Retinal pigment epithelial cell (primary cell): ENCODE results near the gene EML4.

Experiments
- DNase-seq: peaks from one replicate; pipeline ENCODE4 v3.0.0-alpha.2; 2010; ENCODE audit warnings: low read depth
- H3K4me3 ChIP-seq: 2 replicates; pipeline ENCODE4 v1.5.1; 2011; ENCODE audit warnings: mild to moderate bottlenecking, low read length, control low read depth, moderate library complexity
- TF ChIP-seq, protein P1 (sequence below): conservative IDR thresholded peaks from 2 replicates; pipeline ENCODE4 v1.5.1; 2011; ENCODE audit warnings: low read depth, low read length, control low read depth, inconsistent platforms

Gene EML4

DNA sequence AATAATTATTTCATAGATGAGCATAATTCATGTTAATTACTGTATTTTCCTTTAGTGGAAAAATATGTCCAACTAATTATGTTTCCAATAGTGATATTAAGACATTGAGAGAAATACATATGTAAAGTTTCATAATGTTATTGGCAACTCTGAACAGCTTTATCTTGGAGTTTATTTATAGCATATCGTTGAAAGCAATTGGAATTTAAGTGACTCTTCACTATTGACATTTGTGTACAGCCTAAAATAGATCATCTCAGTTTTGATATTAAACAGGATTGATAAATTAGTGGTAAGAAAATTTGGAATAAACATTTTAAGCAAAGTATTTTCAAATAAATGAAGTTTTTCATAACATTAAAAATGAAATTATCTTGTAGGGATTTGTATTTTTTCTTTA, 79.7 kb downstream of the EML4 start:
- DNase-seq: no peak
- no peak overlapping the region for H3K4me3 ChIP-seq
- TF ChIP-seq, protein P1, sequence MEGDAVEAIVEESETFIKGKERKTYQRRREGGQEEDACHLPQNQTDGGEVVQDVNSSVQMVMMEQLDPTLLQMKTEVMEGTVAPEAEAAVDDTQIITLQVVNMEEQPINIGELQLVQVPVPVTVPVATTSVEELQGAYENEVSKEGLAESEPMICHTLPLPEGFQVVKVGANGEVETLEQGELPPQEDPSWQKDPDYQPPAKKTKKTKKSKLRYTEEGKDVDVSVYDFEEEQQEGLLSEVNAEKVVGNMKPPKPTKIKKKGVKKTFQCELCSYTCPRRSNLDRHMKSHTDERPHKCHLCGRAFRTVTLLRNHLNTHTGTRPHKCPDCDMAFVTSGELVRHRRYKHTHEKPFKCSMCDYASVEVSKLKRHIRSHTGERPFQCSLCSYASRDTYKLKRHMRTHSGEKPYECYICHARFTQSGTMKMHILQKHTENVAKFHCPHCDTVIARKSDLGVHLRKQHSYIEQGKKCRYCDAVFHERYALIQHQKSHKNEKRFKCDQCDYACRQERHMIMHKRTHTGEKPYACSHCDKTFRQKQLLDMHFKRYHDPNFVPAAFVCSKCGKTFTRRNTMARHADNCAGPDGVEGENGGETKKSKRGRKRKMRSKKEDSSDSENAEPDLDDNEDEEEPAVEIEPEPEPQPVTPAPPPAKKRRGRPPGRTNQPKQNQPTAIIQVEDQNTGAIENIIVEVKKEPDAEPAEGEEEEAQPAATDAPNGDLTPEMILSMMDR: no peak

DNA sequence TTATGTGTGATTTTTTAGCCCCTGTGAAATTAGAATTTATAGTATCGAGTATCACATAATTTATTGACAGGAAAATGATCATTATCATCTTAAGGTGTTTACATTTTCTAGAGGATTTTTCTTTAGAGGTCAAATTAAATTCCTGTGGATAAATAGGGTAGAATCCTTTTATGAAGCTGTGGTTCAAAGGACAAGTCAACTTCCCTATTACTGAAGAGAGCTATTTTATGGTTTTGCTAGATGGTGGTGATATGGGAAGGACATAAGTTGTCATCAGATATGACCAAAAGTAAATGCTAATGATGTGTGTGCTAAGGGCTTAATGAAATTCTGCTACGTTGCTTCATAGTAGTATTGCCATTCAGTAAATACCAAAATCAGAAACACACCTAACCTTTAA, 80.1 kb downstream of the EML4 start:
- H3K4me3 ChIP-seq: no peak overlapping the region
- DNase-seq: no peak
- TF ChIP-seq, protein P1: no peak

DNA sequence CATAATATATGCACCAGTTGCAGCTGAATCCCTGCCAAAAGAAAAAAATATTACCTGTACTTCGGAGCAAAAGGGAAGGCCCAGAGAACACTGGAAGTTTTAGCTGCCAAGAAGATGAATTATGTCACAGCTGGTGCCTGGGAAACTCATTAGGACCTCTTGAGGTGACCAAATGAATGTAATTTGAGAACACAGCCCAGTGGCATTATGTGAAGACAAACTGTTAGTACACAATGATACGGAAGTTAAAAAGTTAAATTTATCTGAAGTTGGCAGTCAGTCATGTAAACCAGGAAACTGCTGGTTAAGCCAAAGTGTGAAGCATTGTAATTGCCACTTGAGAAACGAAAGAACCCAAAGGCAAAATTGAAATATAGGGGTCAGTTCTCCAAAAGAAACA, 80.7 kb downstream of the EML4 start:
- no peak for DNase-seq
- H3K4me3 ChIP-seq: no peak overlapping the region
- TF ChIP-seq, protein P1: no peak

DNA sequence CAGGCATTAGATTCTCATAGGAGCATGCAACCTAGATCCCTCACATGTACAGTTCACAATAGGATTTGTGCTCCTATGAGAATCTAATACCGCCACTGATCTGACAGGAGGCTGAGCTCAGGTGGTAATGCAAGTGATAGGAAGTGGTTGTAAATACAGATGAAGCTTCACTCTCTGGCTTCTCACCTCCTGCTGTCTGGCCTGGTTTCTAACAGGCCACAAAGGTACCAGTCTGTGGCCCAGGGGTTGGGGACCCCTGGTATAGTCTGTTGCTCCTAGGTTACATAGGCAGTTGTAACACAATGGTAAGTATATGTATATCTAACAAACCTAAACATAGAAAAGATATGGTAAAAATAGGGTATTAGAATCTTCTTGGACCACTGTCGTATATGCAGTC, 81.8 kb downstream of the EML4 start:
- TF ChIP-seq, protein P1: no peak
- no peak for DNase-seq

DNA sequence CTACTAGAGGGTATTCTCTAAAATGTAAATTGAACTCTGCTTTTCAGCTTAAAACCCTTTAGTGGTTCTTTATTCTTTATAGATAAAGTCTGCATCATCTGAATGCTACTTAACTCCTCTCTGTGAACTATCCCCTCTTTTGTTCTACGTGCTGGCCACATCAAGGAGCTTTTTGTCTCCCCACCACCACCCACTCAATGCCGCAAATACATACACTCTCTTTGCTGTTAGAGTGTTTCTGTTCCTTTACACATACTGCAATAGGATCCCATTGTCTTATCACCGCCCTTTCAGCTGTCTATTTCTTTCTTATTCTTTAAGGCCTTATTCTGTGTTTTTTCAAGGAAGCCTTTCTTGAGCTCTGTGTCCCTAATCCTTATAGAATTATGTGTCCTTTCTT, 83.3 kb downstream of the EML4 start:
- DNase-seq: no peak
- TF ChIP-seq, protein P1: no peak
- no peak overlapping the region for H3K4me3 ChIP-seq

More for the DNA sequence above, 81.8 kb downstream of the EML4 start:
- no peak overlapping the region for H3K4me3 ChIP-seq

DNA sequence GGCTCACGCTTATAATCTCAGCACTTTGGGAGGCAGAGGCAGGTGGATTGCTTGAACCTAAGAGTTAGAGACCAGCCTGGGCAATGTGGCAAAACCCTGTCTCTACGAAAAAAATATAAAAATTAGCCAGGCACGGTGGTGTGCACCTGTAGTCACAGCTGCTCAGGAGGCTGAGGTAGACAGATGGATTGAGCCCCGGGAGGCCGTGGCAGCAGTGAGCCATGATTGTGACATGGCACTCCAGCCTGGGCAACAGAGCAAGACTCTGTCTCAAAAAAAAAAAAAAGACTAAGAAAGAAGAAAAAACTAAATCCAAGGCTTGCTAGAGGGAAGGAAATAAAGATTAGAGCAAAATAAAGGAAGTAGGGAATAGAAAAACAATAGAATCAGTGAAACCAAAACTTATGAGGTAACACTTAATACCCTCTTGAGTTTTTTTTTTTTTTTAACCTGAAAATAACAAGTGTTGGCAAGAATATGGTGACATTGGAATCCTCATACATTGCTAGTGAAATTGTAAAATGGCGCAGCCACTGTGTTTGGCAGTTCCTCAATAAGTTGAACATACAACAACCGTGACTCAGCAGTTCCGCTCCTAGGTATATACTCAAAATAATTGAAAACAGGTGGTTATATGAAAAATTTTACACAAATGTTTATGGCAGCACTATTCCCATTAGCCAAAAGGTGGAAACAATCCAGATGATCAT, 85.2 kb downstream of the EML4 start:
- H3K4me3 ChIP-seq: no peak overlapping the region
- no peak for DNase-seq
- TF ChIP-seq, protein P1: no peak

DNA sequence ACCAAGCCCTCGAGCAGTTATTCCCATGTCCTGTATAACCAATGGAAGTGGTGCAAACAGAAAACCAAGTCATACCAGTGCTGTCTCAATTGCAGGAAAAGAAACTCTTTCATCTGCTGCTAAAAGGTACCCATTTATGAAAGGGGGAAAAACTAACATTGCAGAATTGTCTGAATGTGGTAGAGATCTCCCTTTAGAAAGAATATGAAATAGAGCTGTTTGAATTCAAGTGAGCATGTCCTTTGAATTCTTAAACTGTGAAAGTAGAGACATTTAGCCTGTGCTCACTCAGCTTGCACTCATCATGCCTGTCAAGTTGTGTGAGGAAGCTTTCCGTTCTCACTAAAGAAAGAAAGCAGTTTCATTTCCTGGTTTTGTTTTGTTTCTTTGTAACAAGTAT, 87.4 kb downstream of the EML4 start:
- no peak for DNase-seq
- H3K4me3 ChIP-seq: no peak overlapping the region
- TF ChIP-seq, protein P1: no peak
